Fibroblast of lung (primary cell): ENCODE data around the gene MYH9. TPM values are rescaled to one million over a fixed set of nuclear protein-coding genes. Genes with fewer than 3 reads are reported as not detected.
A peak's percentile ranks its signal among the peaks of the same experiment; 100 is the strongest.

Experiments
- DNase-seq, 2 donors: peaks; one replicate each; pipeline versions ENCODE4 v3.0.0 to v3.0.0-alpha.2; 2010; ENCODE audit warnings: low read depth in 2 of 2
- H2AFZ ChIP-seq: 2 replicates; pipeline ENCODE4 v1.5.1; 2012; ENCODE audit warnings: low read length, control low read depth, inconsistent platforms
- H3K27ac ChIP-seq: 2 replicates; pipeline ENCODE4 v1.5.1; 2011; ENCODE audit warnings: low read length, control low read depth; ENCODE audit not compliant: insufficient read depth
- H3K27me3 ChIP-seq: 2 replicates; pipeline ENCODE4 v1.5.1; 2011; ENCODE audit warnings: mild to moderate bottlenecking, low read length; ENCODE audit not compliant: control insufficient read depth, insufficient read depth
- H3K36me3 ChIP-seq: 2 replicates; pipeline ENCODE4 v1.5.1; 2011; ENCODE audit warnings: low read length; ENCODE audit not compliant: control insufficient read depth, insufficient read depth
- H3K4me1 ChIP-seq: 2 replicates; pipeline ENCODE4 v1.5.1; 2011; ENCODE audit warnings: low read length; ENCODE audit not compliant: control insufficient read depth, insufficient read depth; ENCODE audit errors: extremely low read depth
- H3K4me2 ChIP-seq: 2 replicates; pipeline ENCODE4 v1.5.1; 2011; ENCODE audit warnings: low read length, control low read depth; ENCODE audit not compliant: insufficient read depth; ENCODE audit errors: extremely low read depth
- H3K4me3 ChIP-seq, 4 experiments: fragments of 200-600 bp in 1 of 4; sonication (generic) in 1 of 4; replicated peaks in 1 of 4; 2 replicates each; pipeline ENCODE4 v1.5.1; 2011 to 2016; ENCODE audit warnings: low read length in 4 of 4, low read depth in 3 of 4, mild to moderate bottlenecking in 3 of 4, control low read depth in 2 of 4, inconsistent platforms in 1 of 4, mixed read lengths in 1 of 4; ENCODE audit not compliant: insufficient read depth in 1 of 4; ENCODE audit errors: control extremely low read depth in 1 of 4
- H3K79me2 ChIP-seq: 2 replicates; pipeline ENCODE4 v1.5.1; 2012; ENCODE audit warnings: mild to moderate bottlenecking, low read length, inconsistent platforms; ENCODE audit not compliant: control insufficient read depth, insufficient read depth
- H3K9ac ChIP-seq: 2 replicates; pipeline ENCODE4 v1.5.1; 2011; ENCODE audit warnings: mild to moderate bottlenecking, low read length, control low read depth; ENCODE audit not compliant: insufficient read depth
- H3K9me3 ChIP-seq: 2 replicates; pipeline ENCODE4 v1.5.1; 2012; ENCODE audit warnings: low read depth, low read length; ENCODE audit not compliant: control insufficient read depth, insufficient read depth
- H4K20me1 ChIP-seq: 2 replicates; pipeline ENCODE4 v1.5.1; 2011; ENCODE audit warnings: low read length; ENCODE audit not compliant: control insufficient read depth, insufficient read depth; ENCODE audit errors: extremely low read depth
- EZH2 ChIP-seq: IDR thresholded peaks from 2 replicates; pipeline ENCODE4 v1.5.1; 2012; ENCODE audit warnings: low read length, control low read depth, mild to moderate bottlenecking; ENCODE audit errors: missing control alignments
- polyA plus RNA-seq, 2 donors: library from polyadenylated mRNA; depleted of rRNA in 1 of 2; stranded (reverse) in 1 of 2; unstranded in 1 of 2; fragments of >200 nt; gene quantifications; 2 replicates each; pipeline ENCODE4 v1.2.1, GENCODE V29; 2011 to 2012; ENCODE audit warnings: missing spikeins in 1 of 2
- total RNA-seq: library from RNA; depleted of rRNA; stranded (reverse); fragments of >200 nt; gene quantifications from 2 replicates; pipeline ENCODE4 v1.2.1, GENCODE V29; 2014
- TF ChIP-seq, protein P1 (sequence below), 2 donors: IDR thresholded peaks in 1 of 2; conservative IDR thresholded peaks in 1 of 2; 1 replicate in 1 of 2; 2 replicates in 1 of 2; pipeline ENCODE4 v1.5.1; 2011 to 2012; ENCODE audit warnings: low read length in 2 of 2, control low read depth in 1 of 2, inconsistent platforms in 1 of 2, low read depth in 1 of 2, mild to moderate bottlenecking in 1 of 2

The MYH9 gene
- total and polyA plus RNA-seq, 2 donors (not counting 1 experiment from before 2014, with no cell fraction given), result 677 to 796 TPM

- Histone ChIP-seq H4K20me1 (peaks cover 3% of the 10 kb centered on the region), H3K27me3 (no peaks in the 10 kb centered on the region), H3K4me1 (peaks cover 48% of the 10 kb centered on the region), H3K4me3 (no peak overlapping the region), H3K9me3 (no peaks in the 10 kb centered on the region), H3K9ac (no peak overlapping the region), H3K36me3 (peaks cover 26% of the 10 kb centered on the region), H3K4me2 (no peak overlapping the region), H3K27ac (peak overlapping the region; percentile 34), H3K79me2 (peaks cover 92% of the 10 kb centered on the region), H2AFZ (no peak overlapping the region)
- TF ChIP-seq EZH2, result no peak
- TF ChIP-seq, protein P1, sequence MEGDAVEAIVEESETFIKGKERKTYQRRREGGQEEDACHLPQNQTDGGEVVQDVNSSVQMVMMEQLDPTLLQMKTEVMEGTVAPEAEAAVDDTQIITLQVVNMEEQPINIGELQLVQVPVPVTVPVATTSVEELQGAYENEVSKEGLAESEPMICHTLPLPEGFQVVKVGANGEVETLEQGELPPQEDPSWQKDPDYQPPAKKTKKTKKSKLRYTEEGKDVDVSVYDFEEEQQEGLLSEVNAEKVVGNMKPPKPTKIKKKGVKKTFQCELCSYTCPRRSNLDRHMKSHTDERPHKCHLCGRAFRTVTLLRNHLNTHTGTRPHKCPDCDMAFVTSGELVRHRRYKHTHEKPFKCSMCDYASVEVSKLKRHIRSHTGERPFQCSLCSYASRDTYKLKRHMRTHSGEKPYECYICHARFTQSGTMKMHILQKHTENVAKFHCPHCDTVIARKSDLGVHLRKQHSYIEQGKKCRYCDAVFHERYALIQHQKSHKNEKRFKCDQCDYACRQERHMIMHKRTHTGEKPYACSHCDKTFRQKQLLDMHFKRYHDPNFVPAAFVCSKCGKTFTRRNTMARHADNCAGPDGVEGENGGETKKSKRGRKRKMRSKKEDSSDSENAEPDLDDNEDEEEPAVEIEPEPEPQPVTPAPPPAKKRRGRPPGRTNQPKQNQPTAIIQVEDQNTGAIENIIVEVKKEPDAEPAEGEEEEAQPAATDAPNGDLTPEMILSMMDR (conservative IDR thresholded peaks at IDR 0.05 in 1 of 2, IDR thresholded peaks at IDR 0.05 in 1 of 2; ENCODE audit: low read depth in 1 of 2, low read length in 2 of 2), result no peak
- DNase-seq, result no peak
Observed at GRCh38 chr22:36343070-36343719, 44.6 kb downstream of the MYH9 start.

GRCh38 chr22:36341640-36342041, 46.1 kb downstream of the MYH9 start:
- Histone ChIP-seq H3K4me3 (no peak overlapping the region), H3K9ac (no peak overlapping the region), H3K27ac (no peak overlapping the region), H4K20me1 (peaks cover 3% of the 10 kb centered on the region), H3K4me2 (no peak overlapping the region), H2AFZ (no peak overlapping the region), H3K9me3 (no peaks in the 10 kb centered on the region), H3K79me2 (peaks cover 94% of the 10 kb centered on the region), H3K36me3 (peaks cover 34% of the 10 kb centered on the region), H3K4me1 (peaks cover 63% of the 10 kb centered on the region), H3K27me3 (no peaks in the 10 kb centered on the region)
- TF ChIP-seq EZH2, result no peak
- TF ChIP-seq, protein P1 (conservative IDR thresholded peaks at IDR 0.05 in 1 of 2, IDR thresholded peaks at IDR 0.05 in 1 of 2; ENCODE audit: low read depth in 1 of 2, low read length in 2 of 2), result no peak
- DNase-seq, result no peak

DNA sequence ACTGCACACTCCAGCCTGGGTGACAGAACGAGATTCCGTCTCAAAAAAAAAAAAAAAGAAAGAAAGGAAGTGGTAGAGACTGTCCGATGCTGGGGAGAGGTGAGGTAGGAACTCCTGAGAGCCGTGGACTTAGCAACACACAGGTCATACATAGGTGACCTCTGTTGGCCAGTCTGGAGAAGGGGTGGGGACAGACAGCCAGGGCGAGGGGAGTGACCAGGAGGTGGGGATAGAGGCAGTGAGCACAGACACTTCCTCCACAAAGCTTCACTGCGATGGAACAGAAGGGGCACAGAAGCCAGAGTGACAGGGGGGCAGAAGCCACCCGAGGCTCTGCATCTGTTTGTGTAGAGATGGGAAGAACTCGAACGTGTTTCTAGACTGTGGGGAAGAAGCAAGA, 47.1 kb downstream of the MYH9 start:
- Histone ChIP-seq H3K9ac (no peak overlapping the region), H3K27me3 (no peaks in the 10 kb centered on the region), H3K36me3 (peaks cover 39% of the 10 kb centered on the region), H3K4me2 (no peak overlapping the region), H2AFZ (no peak overlapping the region), H3K27ac (peak overlapping the region; percentile 33), H3K4me1 (peaks cover 73% of the 10 kb centered on the region), H3K9me3 (no peaks in the 10 kb centered on the region), H3K79me2 (peaks cover 94% of the 10 kb centered on the region), H4K20me1 (peaks cover 3% of the 10 kb centered on the region), H3K4me3 (no peak overlapping the region)
- TF ChIP-seq, protein P1 (conservative IDR thresholded peaks at IDR 0.05 in 1 of 2, IDR thresholded peaks at IDR 0.05 in 1 of 2; ENCODE audit: low read depth in 1 of 2, low read length in 2 of 2), result no peak
- TF ChIP-seq EZH2, result no peak
- DNase-seq, result no peak
